ENCODE results near the gene VPS54.

The VPS54 gene

DNA sequence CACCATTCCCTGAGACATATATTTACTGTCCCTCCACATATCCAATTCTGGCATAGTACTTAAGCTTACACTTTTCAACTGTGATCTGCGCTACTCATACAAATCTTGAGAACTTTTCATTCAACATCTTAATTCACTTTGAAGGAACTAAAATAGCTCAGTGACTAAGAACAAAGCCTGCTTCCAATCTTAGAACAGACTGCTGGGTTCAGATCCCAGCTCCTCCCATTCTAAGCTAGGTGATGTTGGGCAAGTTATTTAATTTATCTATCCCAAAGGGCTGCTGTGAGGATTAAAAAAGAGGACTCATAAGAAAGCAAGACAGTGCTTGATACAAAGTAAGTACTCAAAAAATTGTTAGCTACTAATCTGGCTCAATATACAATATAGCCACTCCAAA, 119.6 kb downstream of the VPS54 start:
- no peak for FAIRE-seq

DNA sequence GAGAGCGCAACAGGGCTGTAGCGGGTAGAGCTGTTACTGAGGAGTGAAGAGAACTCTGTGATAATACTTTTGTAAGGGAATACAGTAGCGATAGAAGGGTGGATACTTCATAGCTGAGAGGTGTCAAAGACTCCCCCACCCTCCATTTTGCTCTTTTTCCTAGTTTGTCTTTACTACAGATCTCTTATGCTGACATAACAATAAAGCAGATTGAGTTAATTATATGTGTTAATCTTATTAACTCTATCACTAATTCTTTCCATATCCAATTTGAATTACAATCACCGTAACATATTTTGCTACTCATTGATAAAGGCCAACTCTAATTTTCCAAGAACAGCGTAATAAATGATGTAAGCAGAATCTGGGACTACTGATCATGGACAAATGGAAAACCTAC, 120.4 kb downstream of the VPS54 start:
- FAIRE-seq = no peak

DNA sequence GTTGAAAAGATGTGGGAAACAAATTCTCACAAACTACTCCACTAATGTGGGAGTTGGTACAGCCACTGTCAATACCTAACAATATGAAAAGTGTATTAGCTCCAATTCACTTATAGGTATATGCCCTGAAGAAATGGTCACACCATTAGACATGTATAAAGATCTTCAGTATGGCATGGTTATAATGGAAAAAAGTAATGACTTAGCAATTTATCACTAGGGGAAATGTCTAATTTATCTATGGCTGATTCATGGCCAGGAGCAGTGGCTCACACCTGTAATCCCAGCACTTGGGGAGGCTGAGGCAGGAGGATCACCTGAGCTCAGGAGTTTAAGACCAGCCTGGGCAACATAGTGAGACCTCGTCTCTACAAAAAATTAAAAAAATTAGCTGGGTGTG, 125.1 kb downstream of the VPS54 start:
- FAIRE-seq = no peak

DNA sequence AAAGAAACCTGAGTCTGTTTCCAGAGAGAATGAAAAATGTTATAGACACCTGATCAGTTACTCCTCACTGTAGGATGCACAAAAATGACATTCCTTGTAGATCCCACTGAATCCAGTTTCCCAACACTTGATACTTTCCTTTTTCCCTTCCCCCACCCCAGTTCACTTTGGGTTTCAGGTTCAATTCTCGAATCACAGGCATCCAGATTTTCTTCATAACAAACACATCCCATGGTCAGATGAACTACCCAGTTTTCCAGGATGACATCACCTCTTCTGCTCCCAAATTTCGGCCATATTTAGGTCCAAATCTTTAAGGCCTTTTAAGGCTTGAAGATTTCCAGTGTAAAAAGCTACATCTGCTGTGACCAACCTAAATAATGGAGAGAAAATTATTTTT, 126.1 kb downstream of the VPS54 start:
- FAIRE-seq = no peak

DNA sequence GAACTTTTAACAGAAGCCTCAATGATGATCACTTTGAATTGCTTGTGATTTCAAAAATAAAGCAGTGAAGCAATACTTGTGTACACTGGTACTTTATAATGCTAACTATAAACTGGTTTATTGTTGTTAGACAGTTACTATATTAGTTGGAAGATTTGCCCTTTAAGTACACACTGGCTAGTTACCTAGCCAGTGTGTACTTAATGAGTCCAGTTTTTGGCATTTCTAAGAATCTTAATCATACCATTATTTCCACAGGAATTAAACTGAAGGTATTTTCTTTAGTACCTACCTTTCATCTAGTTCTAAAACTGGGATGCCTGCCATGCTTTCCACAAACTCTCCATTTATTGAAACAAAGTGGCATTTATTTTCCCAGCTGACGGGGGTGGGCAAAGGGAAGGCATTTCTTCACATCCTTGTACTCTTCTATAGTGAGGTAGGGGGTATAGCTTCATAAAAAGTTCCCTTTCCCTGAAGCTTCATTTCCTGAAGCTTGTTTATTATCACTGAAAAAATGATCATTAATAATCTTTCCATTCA, 127.7 kb downstream of the VPS54 start:
- no peak for FAIRE-seq

DNA sequence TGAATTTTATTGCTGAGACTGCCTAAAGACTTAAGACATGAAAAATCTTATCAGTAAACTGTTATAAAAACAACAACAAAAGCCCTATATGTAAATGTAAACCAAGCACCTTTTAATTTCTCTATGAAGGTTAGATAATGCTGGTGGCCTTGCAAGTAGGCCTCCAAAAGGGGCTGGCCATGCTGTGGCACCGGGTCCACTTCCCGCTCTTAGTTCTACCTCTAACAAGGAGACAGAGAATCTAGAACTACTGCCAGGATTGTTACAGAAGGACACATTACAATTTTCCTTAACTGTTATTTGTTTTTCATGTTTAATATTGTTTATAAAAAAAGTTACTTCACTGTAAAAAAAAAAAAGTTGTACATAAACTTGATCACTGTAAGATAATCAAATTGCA, 128.6 kb downstream of the VPS54 start:
- FAIRE-seq = no peak

DNA sequence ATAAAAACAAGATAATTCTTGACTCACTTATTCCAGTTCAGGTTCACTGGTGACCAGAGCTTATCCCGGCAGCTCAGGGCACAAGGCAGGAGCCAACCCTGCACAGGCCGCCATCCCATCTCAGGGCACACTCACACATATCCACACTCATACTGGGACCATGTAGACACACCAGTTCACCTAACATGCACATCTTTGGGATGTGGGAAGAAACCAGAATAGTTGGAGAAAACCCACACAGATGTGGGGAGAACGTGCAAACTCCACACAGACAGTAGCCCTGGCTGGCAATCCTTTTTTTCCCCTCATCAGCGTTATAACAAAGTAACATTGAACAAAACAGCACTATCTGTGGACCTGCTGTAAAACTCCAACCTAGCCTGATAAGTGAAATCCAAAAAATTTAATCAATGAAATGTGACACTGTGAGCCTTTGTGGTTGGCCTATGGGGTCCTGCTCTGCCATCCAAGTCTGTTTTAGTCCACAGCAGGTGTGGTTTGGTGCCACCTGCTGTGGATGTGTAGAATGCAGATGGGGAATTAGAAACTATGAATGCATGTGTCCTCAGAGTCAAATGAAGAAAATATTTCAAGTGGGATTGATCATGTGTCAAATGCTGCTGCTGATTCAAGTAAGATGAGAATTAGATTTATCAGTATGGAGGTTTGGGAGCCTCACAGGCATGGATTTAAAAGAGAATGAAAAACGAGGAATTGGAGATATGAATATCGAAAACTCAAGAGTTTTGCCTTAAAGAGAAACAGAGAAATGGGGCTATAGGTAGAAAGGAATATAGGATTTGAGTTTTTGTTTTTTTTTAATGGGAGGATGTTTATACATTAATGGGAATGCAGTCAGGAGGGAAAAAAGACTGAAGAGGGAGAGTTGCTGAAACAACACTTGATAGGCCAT, 130.5 kb downstream of the VPS54 start:
- FAIRE-seq = no peak

DNA sequence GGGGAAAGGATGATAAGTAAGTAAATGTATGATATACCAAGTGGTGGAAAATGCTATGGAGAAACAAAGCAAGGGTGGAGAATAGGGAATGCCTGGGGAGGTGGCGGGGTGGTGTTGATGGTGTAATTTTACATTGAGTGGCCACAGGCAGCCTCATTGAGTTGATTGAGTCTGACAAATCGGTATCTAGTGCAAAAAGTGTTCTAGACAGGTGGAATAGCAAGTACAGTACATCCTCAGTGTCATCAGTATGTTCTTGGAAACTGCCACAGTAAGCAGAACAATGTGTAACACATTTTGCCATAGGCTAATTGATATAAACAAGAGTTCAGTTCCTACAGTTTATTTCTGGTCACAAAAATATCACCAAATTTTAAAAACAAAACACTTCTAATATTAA, 131.2 kb downstream of the VPS54 start:
- no peak for FAIRE-seq

DNA sequence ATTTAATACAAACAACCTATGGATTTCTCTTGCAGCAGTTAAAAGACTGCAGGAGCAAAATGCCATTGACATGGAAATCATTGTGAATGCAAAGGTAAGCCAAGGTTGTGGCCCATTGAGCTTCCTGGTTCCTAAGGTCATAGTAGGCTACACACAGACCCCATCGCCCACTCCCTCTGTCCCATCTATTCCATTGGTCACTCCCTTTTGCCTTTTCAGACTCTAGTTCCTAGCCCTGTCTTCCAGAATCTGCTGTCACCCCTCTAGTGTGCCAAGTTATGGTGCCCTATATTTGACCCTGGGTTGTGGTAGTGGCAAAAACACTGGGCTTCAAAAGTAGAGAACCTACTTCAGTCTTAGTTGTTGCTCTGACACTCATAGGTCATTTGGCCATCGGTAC, 132.8 kb downstream of the VPS54 start:
- FAIRE-seq = no peak

DNA sequence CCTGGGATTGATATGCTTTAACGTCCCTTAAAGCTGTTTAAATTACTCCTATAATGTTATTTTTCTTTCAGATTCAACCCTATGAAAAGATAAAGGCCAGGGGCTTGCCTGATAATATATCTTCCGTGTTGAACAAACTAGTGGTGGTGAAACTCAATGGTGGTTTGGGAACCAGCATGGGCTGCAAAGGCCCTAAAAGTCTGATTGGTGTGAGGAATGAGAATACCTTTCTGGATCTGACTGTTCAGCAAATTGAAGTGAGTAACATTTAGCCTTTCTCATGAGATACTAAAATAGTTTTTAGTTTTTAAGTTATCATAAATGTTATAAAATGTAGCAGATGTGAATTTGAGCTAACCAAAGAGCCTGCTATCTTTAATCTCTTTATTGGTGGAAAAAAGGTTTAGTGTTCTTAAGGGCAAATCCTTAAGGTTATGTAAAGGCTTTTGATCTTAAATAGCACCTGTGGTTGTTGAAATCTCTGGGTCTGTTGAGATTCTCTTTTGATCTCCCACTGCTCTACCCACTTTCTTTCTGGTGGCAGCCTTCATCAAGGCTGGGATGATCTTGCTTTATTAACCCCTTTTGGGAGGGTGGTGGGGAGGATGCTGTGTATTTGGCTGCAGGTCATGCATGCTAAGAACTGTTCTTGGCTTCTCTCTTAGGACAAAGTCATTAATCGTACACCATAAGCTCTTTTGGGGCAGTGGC, 136.7 kb downstream of the VPS54 start:
- no peak for FAIRE-seq

DNA sequence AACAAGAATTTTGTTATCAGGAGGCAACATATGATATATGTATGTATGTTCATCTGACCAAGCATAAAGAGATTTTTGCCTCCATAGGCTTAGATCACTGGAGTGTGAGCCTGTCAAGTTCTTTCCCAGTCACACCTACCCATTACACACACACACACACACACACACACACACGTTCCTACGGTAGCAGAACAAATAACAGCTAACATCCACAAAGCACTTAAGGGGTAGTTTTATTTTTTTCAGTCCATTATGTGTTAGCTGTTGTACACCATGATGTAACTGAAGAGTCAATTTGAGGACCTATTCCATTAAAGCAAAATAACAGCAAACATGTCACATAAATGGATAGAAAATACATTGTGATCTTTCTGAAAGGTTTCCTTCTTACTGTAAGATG, 138.0 kb downstream of the VPS54 start:
- no peak for FAIRE-seq

DNA sequence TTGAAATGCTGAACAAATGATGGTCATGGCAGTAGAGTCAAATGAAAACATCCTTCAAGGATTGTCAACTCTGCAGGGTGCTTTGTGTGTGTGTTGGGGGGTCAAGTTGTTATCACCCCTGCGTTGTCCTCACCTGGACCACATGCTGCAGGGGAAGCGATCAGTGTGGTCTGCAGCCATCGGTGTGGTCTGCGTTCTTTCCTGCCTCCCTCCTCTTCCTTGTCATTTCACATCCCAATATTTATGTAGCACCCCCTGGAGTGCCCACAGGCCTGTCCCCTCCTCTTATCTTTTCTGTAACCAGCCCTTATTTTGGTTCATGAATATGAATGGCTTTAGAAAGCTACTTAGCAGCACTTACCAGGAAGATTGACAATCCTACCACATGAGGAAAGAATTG, 138.6 kb downstream of the VPS54 start:
- no peak for FAIRE-seq

DNA sequence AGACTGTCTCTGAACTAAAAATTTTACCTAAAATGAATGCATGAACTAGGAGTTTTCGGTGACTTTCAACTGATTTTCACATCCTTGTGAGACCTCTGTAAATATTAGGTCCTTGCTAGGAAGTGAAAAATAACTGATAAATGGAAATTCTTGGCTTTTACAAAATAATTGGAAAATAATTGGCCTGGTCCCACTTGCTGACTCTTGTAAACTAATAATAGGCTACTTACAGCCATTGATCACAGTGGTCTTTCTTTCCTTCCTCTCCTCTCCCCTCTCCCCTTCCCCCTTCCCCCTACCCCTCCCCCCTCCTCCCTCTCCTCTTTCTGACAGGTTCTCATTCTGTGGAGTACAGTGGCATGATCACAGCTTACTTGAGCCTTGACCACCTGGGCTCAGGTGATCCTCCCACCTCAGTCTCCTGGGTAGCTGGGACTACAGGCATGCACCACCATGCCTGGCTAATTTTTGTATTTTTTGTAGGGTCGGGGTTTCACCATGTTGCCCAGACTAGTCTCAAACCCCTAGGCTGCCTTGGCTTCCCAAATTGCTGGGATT, 139.3 kb downstream of the VPS54 start:
- no peak for FAIRE-seq

DNA sequence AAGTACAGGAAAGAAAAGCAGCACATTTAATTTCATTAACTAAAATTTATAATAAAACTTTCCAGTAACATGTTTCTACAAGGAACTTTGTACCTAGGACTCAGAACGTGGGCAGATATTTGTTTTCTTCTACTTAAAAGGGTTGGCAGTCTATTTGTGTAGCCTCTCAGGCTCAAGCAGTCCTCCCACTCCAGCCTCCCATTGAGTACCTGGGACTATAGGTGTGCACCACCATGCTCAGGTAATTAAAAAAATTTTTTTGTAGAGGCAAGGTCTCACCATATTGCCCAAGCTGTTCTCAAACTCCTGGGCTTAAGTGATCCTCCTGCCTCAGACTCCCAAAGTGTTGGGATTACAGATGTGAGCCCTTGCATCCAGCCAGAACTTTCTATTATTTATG, 140.7 kb downstream of the VPS54 start:
- no peak for FAIRE-seq

DNA sequence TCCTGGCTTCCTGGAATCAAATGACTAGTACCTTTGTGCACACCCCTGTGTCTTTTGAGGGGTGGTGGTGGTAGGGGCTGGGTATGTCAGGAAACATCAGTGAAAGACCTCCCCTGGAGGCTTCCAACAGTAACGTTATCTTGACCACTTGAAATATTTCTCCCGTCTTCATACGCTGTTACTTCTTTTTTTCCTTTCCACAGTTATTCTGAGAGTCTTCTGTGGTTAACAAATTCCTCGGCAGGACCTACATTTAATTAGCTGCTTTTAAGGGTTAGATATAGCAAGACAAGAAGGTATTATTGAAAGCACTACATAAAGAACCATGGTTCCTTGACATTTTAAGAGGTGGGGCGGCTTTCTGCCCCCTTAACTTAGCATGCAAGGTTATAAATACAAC, 142.9 kb downstream of the VPS54 start:
- no peak for FAIRE-seq

DNA sequence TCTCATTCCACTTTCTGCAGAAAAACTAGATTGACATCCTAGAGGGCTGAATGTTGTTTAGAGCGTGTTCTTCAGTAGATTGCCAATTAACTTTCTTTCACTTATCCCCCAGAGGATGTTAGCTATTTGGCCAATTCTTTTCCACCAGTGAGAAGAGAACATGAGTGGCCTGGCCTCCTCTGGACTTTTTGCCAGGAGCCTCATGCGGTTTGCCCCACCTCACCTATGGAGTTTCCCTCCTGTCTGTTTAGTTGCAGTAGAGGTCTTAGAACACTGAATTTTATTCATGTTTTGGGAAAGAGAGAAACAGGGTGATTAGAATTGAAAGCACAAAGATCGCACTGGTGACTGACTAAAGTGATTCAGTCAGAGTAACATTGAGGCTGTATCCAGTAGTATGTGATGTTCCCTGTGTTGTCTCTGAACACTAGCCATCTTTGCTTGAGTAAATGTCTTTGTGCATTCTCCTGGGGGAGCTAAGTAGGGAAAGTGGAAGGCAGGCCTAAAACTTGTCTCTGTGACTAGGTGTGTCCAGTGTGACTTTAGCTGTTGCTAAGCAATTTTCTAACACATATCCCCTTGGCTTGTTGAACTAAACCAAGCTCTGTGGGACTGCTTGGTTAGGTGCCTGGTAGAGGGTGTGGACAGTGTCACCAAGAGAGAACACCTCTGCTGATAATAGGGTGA, 143.5 kb downstream of the VPS54 start:
- FAIRE-seq = no peak

DNA sequence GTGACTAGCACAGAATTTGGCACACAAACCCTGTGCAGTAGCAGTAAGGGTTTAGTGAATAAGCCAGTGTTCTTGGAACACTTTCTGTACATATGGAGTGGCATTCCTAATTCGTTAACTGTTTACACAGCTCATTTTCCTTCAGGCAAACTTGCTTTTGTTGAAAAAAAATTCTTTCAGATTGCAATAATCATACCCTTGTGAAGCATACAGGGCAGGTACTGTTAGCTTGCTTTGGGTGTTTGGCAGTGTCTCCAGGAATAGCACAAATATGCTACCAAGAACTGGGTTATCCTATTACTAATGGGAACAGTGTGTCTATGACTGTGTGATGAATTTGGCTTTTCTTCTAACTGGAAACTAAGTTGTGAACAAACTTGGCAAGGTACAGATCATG, 144.1 kb downstream of the VPS54 start:
- no peak for FAIRE-seq

DNA sequence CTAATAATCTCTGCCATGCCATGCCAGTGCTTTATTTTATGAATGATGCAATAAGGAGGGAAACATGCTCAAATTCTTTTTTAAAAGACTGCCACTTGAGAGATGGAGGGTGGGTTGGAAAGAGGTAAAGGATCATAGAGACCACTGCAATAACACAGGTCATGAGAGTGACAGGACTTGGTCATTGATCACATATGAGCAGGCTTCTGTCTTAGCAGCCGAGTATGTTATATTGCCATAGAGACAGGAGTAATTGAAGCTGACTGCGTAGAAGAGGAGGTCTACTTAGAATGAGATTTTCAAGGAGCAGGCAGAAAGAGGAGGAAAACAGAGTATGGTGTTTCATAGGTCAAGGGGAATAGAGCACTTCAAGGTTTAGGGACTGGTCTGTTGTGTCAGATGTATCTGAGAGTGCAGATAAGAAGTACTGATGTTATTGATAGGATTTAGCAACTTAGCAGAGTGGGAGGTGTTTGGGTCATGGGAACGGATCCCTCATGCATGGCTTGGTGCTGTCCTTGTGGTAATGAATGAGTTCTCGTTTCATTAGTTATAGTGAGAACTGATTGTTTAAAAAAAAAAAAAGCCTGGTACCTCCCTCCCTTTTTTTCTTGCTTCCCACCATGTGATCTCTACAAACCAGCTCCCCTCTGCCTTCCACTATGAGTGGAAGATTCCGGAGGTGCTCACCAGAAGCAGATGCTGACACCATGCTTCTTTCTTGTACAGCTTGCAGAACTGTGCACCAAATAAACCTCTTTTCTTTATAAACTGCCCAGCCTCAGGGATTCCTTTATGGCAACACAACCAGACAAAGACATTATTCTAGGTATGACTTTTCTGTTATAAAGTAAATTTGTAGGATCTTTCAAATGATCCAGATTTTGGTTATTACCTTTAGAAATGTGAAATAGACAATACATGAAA, 144.8 kb downstream of the VPS54 start:
- FAIRE-seq = no peak

DNA sequence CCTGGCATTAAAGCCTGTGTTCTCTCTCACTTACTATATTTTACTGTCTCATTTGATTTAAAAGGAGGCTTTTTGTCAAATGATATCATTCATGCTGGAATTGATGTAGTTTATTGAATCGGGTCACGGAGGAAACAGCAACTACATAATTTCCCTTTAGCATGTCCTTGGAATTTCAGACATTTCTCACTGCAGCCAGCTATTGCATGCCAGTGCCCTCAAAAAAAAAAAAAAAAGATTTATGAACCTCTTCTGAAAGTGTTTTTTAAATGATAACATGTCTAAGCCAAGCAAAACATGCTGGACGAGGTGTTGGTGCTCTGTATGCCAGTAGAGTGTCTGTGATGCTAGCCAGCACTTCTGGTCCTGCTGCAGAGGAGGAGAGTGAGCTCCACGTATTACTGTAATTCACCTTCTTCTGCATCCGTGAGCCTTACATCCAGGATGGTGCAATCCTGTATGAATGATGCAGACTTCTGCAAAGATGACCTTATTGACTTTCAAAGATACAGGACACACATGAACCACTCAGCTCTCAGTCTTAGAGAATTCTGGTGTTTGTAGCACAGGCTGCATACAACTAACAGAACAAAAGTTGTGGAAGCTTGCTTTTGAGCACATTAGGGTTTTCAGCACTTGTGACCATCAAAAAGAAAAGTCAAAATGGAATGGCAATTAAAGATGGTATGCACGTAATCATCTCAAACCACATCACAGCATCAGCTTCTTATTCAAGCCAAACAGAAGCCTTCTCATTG, 146.5 kb downstream of the VPS54 start:
- FAIRE-seq = no peak

DNA sequence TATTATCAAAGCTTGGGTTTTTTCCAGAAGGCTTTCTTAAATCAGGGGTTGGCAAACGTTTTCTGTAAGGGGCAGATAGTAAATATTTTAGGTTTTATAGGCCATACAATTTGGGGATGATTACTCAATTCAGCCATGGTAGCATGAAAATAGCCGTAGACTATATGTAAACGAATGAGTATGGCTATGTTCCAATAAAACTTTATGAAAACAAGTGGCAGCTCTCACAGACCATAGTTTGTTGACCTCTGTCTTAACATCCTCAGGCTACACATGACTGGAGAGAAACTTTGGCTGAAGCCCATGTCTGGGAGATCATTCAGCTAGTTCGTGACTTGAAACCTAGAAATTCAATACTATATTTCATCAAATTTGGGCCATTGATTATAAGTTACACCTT, 147.4 kb downstream of the VPS54 start:
- no peak for FAIRE-seq

DNA sequence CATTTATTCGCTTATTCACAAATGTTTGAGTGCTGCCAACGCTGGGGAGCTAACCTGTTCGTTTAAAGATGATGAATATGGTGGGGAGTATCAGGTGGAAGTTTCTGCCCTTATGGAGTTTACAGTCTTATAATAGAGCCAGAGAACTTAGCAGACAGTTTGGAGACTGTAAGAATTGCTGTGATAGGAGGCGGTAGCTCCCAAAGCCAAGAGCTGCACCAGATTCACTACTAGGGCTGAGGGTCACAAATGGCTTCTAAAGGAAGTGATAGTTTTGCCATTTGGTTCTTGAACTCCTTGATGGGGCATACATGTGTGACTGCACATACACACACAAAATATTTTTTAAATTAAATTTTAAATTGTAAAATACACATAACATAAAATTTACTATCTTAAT, 148.5 kb downstream of the VPS54 start:
- FAIRE-seq = no peak

Measured in colon (tissue), 2 donors.